HCT116 (cell line): ENCODE data around the gene CDON. TPM values are rescaled to one million over a fixed set of nuclear protein-coding genes. Genes with fewer than 3 reads are reported as not detected.

Experiments used
- ATAC-seq: fragments of 200-7000 bp; cut with Tn5 transposase; 2 replicates; pipeline ENCODE4 v1.9.1; 2020; ENCODE audit warnings: mild to moderate bottlenecking, moderate library complexity
- BruUV-seq: library from RNA; stranded (reverse); fragments of 400-500 nt; replicated peaks from 2 replicates; lab custom pipeline; 2021; lab: Mats Ljungman, UMichigan
- CTCF ChIA-PET: fragments of 300-600 bp; sonication (Branson Sonifier 250); formaldehyde crosslinking; loops from one replicate; lab custom pipeline; 2021; ENCODE audit warnings: antibody characterized with exemption; lab: Charles Lee
- POLR2A ChIA-PET: fragments of 300-600, 350-600 bp; sonication (Branson Sonifier 250); formaldehyde crosslinking; loops from one replicate; lab custom pipeline; 2021; ENCODE audit warnings: antibody characterized with exemption; lab: Charles Lee
- RAD21 ChIA-PET, 2 experiments: fragments of 300-600 bp; sonication (Branson Sonifier 250); formaldehyde crosslinking; loops; one replicate each; lab custom pipeline; 2023; ENCODE audit warnings: low total read pairs in 2 of 2; ENCODE audit not compliant: uncharacterized antibody in 2 of 2, unreplicated experiment in 2 of 2, low non-redundant PET in 1 of 2; lab: Charles Lee
- DNase-seq: peaks from one replicate; pipeline ENCODE4 v3.0.0-alpha.2; 2010; ENCODE audit warnings: low read depth, low spot score
- H2AFZ ChIP-seq: fragments of 200-600 bp; shearing (Covaris generic), sonication (generic); 2 replicates; pipeline ENCODE4 v1.6.1; 2017; ENCODE audit warnings: low read depth, mixed run types, mixed read lengths, antibody characterized with exemption, low read length; ENCODE audit not compliant: poor library complexity, severe bottlenecking
- H3K27ac ChIP-seq: 2 replicates; pipeline ENCODE4 v1.5.1; 2012; ENCODE audit warnings: low read depth, low read length
- H3K27me3 ChIP-seq: fragments of 200-600 bp; sonication (generic); 2 replicates; pipeline ENCODE4 v1.6.1; 2016; ENCODE audit warnings: mixed run types, low read length, mixed read lengths; ENCODE audit not compliant: insufficient read depth
- H3K36me3 ChIP-seq, 2 experiments: fragments of 200-500 bp in 1 of 2; fragments of 200-600 bp in 1 of 2; sonication (Bioruptor generic) in 1 of 2; sonication (generic) in 1 of 2; 2 replicates each; pipeline versions ENCODE4 v1.5.1 to v1.6.1; 2014 to 2016; ENCODE audit warnings: low read length in 2 of 2, inconsistent platforms in 1 of 2, mixed read lengths in 1 of 2, mixed run types in 1 of 2; ENCODE audit not compliant: insufficient read depth in 2 of 2, control insufficient read depth in 1 of 2
- H3K4me1 ChIP-seq, 2 experiments: fragments of 200-600 bp in 1 of 2; sonication (generic) in 1 of 2; 2 replicates each; pipeline versions ENCODE4 v1.5.1 to v1.6.1; 2012 to 2017; ENCODE audit warnings: low read length in 2 of 2, inconsistent platforms in 1 of 2, mild to moderate bottlenecking in 1 of 2, mixed read lengths in 1 of 2, mixed run types in 1 of 2, moderate library complexity in 1 of 2; ENCODE audit not compliant: insufficient read depth in 2 of 2, control insufficient read depth in 1 of 2
- H3K4me2 ChIP-seq: fragments of 200-600 bp; sonication (generic); 2 replicates; pipeline ENCODE4 v1.6.1; 2017; ENCODE audit warnings: mixed run types, low read length, mixed read lengths
- H3K4me3 ChIP-seq, 2 experiments: fragments of 200-600 bp in 1 of 2; sonication (generic) in 1 of 2; replicated peaks in 1 of 2; 2 replicates each; pipeline ENCODE4 v1.5.1; 2011 to 2016; ENCODE audit warnings: low read length in 2 of 2, control low read depth in 1 of 2, low read depth in 1 of 2, mild to moderate bottlenecking in 1 of 2, mixed read lengths in 1 of 2, mixed run types in 1 of 2
- H3K79me2 ChIP-seq: fragments of 200-600 bp; sonication (generic); 2 replicates; pipeline ENCODE4 v1.6.1; 2017; ENCODE audit warnings: mild to moderate bottlenecking, mixed run types, low read length, moderate library complexity, mixed read lengths; ENCODE audit not compliant: insufficient read depth
- H3K9ac ChIP-seq: fragments of 200-600 bp; sonication (generic); 2 replicates; pipeline ENCODE4 v1.6.1; 2016; ENCODE audit warnings: low read length, mixed read lengths
- H3K9me2 ChIP-seq: fragments of 200-600 bp; sonication (generic), shearing (Covaris generic); 2 replicates; pipeline ENCODE4 v1.6.1; 2017; ENCODE audit warnings: mixed run types, mild to moderate bottlenecking, moderate library complexity; ENCODE audit not compliant: insufficient read depth
- H3K9me3 ChIP-seq, 2 experiments: fragments of 200-500 bp in 1 of 2; fragments of 200-600 bp in 1 of 2; sonication (Bioruptor generic) in 1 of 2; sonication (generic) in 1 of 2; 2 replicates each; pipeline ENCODE4 v1.6.1; 2014 to 2017; ENCODE audit warnings: low read length in 2 of 2, mixed read lengths in 2 of 2, inconsistent platforms in 1 of 2, low read depth in 1 of 2, mild to moderate bottlenecking in 1 of 2, mixed run types in 1 of 2, moderate library complexity in 1 of 2; ENCODE audit not compliant: control insufficient read depth in 1 of 2, insufficient read depth in 1 of 2
- H4K20me1 ChIP-seq: fragments of 200-600 bp; sonication (generic), shearing (Covaris generic); 2 replicates; pipeline ENCODE4 v1.6.1; 2017; ENCODE audit warnings: mixed run types, mild to moderate bottlenecking, moderate library complexity; ENCODE audit not compliant: insufficient read depth
- CEBPB ChIP-seq: IDR thresholded peaks from 2 replicates; pipeline ENCODE4 v1.6.1; 2012; ENCODE audit warnings: low read depth
- EZH2 ChIP-seq: fragments of 200-600 bp; sonication (generic); IDR thresholded peaks from 2 replicates; pipeline ENCODE4 v1.6.1; 2017; ENCODE audit warnings: antibody characterized with exemption, mixed run types
- FOSL1 ChIP-seq: IDR thresholded peaks from 2 replicates; pipeline ENCODE4 v1.6.1; 2012; ENCODE audit warnings: low read depth
- MAX ChIP-seq: IDR thresholded peaks from 2 replicates; pipeline ENCODE4 v1.6.1; 2012
- POLR2A ChIP-seq: IDR thresholded peaks from 2 replicates; pipeline ENCODE4 v1.7.0; 2011; ENCODE audit warnings: borderline replicate concordance; ENCODE audit not compliant: insufficient read depth, insufficient read length; ENCODE audit errors: extremely low read depth
- RAD21 ChIP-seq: IDR thresholded peaks from 2 replicates; pipeline ENCODE4 v1.6.1; 2012; ENCODE audit warnings: low read depth, mild to moderate bottlenecking
- SIN3A ChIP-seq: IDR thresholded peaks from 2 replicates; pipeline ENCODE4 v1.6.1; 2012; ENCODE audit warnings: low read depth
- SP1 ChIP-seq: IDR thresholded peaks from 2 replicates; pipeline ENCODE4 v1.6.1; 2012; ENCODE audit warnings: low read depth
- ZFX ChIP-seq: fragments of 450-650 bp; IDR thresholded peaks from 2 replicates; pipeline ENCODE4 v1.6.1; 2017
- ZNF274 ChIP-seq: fragments of 200-500 bp; sonication (Bioruptor generic); IDR thresholded peaks from 2 replicates; pipeline ENCODE4 v1.6.1; 2014; ENCODE audit warnings: mild to moderate bottlenecking, low read depth, low read length, inconsistent platforms
- intact Hi-C: fragments of 100-400 bp; cut with micrococcal nuclease; formaldehyde crosslinking; loops from 2 replicates; pipeline ENCODE4 v1.10.0; 2022
- total RNA-seq: library from RNA; stranded (reverse); gene quantifications from one replicate; pipeline ENCODE4 v1.2.1, GENCODE V29; 2021; ENCODE audit not compliant: unreplicated experiment
- TF ChIP-seq, protein P1 (sequence below): IDR thresholded peaks from 2 replicates; pipeline ENCODE4 v1.6.1; 2011; ENCODE audit warnings: mild to moderate bottlenecking, low read length, moderate library complexity; ENCODE audit not compliant: insufficient replicate concordance; ENCODE audit errors: extremely low read depth
- TF ChIP-seq, protein P2 (sequence below): IDR thresholded peaks from 2 replicates; pipeline ENCODE4 v1.6.1; 2012

Gene CDON
- total RNA-seq, 1 experiment from 2014 or later = 16.9 TPM

DNA sequence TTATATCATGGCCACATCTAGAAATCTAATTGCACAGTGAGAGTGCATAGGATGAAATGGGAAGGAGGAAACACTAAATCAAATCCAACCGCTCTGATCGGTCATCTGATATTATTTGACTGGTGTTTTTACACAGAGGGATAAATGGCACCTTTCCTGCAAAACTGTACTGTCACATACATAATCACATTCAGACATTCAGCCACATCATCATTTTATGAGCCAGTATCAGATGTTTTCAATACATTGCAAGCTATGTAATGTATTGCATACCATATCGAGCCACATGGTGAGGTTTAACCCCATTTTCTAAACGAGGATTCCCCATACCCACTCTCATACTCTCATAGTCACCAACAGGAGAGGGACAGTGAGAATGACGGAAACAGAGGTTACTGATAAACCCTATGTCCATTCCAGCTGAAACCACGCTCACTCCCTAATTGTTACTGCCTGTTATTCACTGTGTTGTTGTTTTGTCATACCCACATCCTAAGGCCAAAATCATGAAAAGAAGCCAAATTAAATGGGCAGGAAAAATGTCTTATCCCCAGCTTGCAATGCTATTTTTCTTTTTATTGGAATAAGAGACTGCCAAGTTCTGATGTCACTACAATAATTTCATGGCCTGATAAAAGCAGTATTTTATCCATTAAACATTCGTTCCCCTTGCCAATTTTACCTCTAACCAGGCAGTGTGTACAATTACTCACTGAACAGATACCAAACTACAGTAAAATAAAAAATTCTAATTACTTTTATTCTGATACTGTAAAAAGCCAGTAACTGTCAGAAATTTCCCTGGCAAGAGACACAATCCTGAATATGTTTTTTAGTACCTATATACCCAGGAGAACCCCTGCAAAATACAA is 9.0 kb downstream of the CDON start (continued):
- TF ChIP-seq SIN3A = no peak

DNA sequence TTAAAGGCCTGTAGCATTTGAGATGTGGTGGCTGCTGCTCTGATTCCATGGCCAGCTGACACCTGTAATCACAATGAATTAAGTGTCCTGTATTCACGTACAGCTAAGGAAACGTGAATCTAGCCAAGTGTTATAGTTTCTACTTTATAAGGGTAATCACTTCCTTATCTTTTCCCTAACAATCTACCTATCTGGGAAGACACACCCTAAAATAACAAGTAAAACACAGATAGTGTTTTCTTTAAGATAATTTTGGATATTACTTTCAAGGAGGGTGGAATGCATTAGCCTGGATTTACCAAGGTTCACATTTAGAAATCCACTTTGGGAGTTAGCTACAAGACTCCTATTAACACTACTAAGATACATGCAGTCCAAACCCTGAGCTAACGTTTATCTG is 11.5 kb downstream of the CDON start:
- no TSS peak for BruUV-seq
- Histone ChIP-seq H3K79me2 (no peaks in the 10 kb centered on the region), H3K4me1 (no peaks in the 10 kb centered on the region), H3K9ac (no peak overlapping the region), H3K9me3 (no peaks in the 10 kb centered on the region), H2AFZ (no peak overlapping the region), H3K4me3 (no peak overlapping the region), H3K36me3 (no peaks in the 10 kb centered on the region), H4K20me1 (no peaks in the 10 kb centered on the region), H3K27ac (no peak overlapping the region), H3K9me2 (no peaks in the 10 kb centered on the region), H3K4me2 (no peak overlapping the region), H3K27me3 (no peaks in the 10 kb centered on the region)
- intact Hi-C loops = no loop called here
- ATAC-seq (no peak), DNase-seq (no peak)
- TF ChIP-seq SP1 (no peak), MAX (no peak), RAD21 (no peak), ZNF274 (no peak), POLR2A (no peak), FOSL1 (no peak), EZH2 (no peak)
- RAD21 ChIA-PET = no interaction called here
- CTCF ChIA-PET = interaction anchor here (0.9 kb wide), 1 partner anchor 10 kb away, joined by 3 read pairs; no protein-coding TSS in a partner anchor
- POLR2A ChIA-PET = interaction anchor here (1.0 kb wide), 1 partner anchor 11 kb away, joined by 3 read pairs; no protein-coding TSS in a partner anchor

GRCh38 chr11:126049159-126049558 is 13.5 kb downstream of the CDON start:
- Histone ChIP-seq H3K4me1 (no peaks in the 10 kb centered on the region), H2AFZ (no peak overlapping the region), H3K27me3 (no peaks in the 10 kb centered on the region), H3K27ac (no peak overlapping the region), H4K20me1 (no peaks in the 10 kb centered on the region), H3K79me2 (no peaks in the 10 kb centered on the region), H3K9me2 (no peaks in the 10 kb centered on the region), H3K36me3 (no peaks in the 10 kb centered on the region), H3K4me3 (no peak overlapping the region), H3K9ac (no peak overlapping the region), H3K9me3 (no peaks in the 10 kb centered on the region), H3K4me2 (no peak overlapping the region)
- ChIA-PET RAD21 (no interaction called here), CTCF (no interaction called here), POLR2A (no interaction called here)
- DNase-seq = no peak
- intact Hi-C loops = no loop called here
- no TSS peak for BruUV-seq
- ATAC-seq = no peak
- TF ChIP-seq CEBPB (no peak), SP1 (no peak), ZFX (no peak), SIN3A (no peak)
- TF ChIP-seq, protein P1, sequence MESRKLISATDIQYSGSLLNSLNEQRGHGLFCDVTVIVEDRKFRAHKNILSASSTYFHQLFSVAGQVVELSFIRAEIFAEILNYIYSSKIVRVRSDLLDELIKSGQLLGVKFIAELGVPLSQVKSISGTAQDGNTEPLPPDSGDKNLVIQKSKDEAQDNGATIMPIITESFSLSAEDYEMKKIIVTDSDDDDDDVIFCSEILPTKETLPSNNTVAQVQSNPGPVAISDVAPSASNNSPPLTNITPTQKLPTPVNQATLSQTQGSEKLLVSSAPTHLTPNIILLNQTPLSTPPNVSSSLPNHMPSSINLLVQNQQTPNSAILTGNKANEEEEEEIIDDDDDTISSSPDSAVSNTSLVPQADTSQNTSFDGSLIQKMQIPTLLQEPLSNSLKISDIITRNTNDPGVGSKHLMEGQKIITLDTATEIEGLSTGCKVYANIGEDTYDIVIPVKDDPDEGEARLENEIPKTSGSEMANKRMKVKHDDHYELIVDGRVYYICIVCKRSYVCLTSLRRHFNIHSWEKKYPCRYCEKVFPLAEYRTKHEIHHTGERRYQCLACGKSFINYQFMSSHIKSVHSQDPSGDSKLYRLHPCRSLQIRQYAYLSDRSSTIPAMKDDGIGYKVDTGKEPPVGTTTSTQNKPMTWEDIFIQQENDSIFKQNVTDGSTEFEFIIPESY = no peak
- TF ChIP-seq, protein P2, sequence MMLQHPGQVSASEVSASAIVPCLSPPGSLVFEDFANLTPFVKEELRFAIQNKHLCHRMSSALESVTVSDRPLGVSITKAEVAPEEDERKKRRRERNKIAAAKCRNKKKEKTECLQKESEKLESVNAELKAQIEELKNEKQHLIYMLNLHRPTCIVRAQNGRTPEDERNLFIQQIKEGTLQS = no peak
